GM23338 (cell line): Measurements from ENCODE around the gene KRTAP10-9. TPM values are rescaled to one million over a fixed set of nuclear protein-coding genes. Genes with fewer than 3 reads are reported as not detected.
"Not testable (repeated sequence)": the region's sequence is repeated elsewhere in the genome, so short reads cannot be mapped to it uniquely, and the experiment has no call there.

Source experiments
- ATAC-seq: fragments of 200-7000 bp; cut with Tn5 transposase; 3 replicates; pipeline ENCODE4 v1.9.1; 2020
- DNase-seq: peaks from one replicate; pipeline ENCODE4 v3.0.0-alpha.2; 2015; ENCODE audit warnings: low spot score
- H2AFZ ChIP-seq: fragments of 200-600 bp; sonication (generic); 2 replicates; pipeline ENCODE4 v1.8.0; 2016; ENCODE audit warnings: antibody characterized with exemption, mild to moderate bottlenecking, moderate library complexity
- H3F3A ChIP-seq: fragments of 200-600 bp; sonication (generic); replicated peaks from 2 replicates; pipeline ENCODE4 v1.8.0; 2017; ENCODE audit warnings: antibody characterized with exemption, mixed run types, low read depth
- H3K27ac ChIP-seq: fragments of 200-600 bp; sonication (generic); 2 replicates; pipeline ENCODE4 v1.6.1; 2016; ENCODE audit warnings: low read depth
- H3K27me3 ChIP-seq: fragments of 200-600 bp; sonication (generic); 2 replicates; pipeline ENCODE4 v1.8.0; 2016; ENCODE audit warnings: mild to moderate bottlenecking, mixed run types, moderate library complexity; ENCODE audit not compliant: insufficient read depth
- H3K36me3 ChIP-seq: fragments of 200-600 bp; sonication (generic); 2 replicates; pipeline ENCODE4 v1.8.0; 2016; ENCODE audit warnings: mild to moderate bottlenecking; ENCODE audit not compliant: insufficient read depth
- H3K4me1 ChIP-seq: fragments of 200-600 bp; sonication (generic); 2 replicates; pipeline ENCODE4 v1.8.0; 2016; ENCODE audit warnings: mild to moderate bottlenecking, moderate library complexity; ENCODE audit not compliant: insufficient read depth
- H3K4me2 ChIP-seq: fragments of 200-600 bp; sonication (generic); 2 replicates; pipeline ENCODE4 v1.7.1; 2017; ENCODE audit warnings: mixed run types
- H3K4me3 ChIP-seq: fragments of 200-600 bp; sonication (generic); 2 replicates; pipeline ENCODE4 v1.6.1; 2016; ENCODE audit warnings: mixed run types
- H3K79me2 ChIP-seq: fragments of 200-600 bp; sonication (generic); replicated peaks from 2 replicates; pipeline ENCODE4 v1.8.0; 2017; ENCODE audit warnings: mild to moderate bottlenecking; ENCODE audit not compliant: insufficient read depth
- H3K9me2 ChIP-seq: fragments of 200-600 bp; sonication (generic); 2 replicates; pipeline ENCODE4 v1.8.0; 2017; ENCODE audit not compliant: insufficient read depth
- H4K20me1 ChIP-seq: fragments of 200-600 bp; sonication (generic); replicated peaks from 2 replicates; pipeline ENCODE4 v1.8.0; 2017; ENCODE audit warnings: mild to moderate bottlenecking; ENCODE audit not compliant: insufficient read depth
- H3K27ac Mint-ChIP-seq: 2 replicates; pipeline ENCODE4 v1.8.0; 2020; ENCODE audit warnings: inconsistent platforms, mild to moderate bottlenecking, moderate library complexity, mixed read lengths
- H3K27me3 Mint-ChIP-seq: 3 replicates; pipeline ENCODE4 v1.8.0; 2022; ENCODE audit warnings: low read depth, mild to moderate bottlenecking, moderate library complexity, mixed read lengths, inconsistent platforms; ENCODE audit not compliant: insufficient read depth, poor library complexity
- H3K36me3 Mint-ChIP-seq: 3 replicates; pipeline ENCODE4 v1.8.0; 2021; ENCODE audit warnings: low read depth, mild to moderate bottlenecking, inconsistent platforms, moderate library complexity, mixed read lengths
- H3K4me1 Mint-ChIP-seq: 3 replicates; pipeline ENCODE4 v1.8.0; 2020; ENCODE audit warnings: mild to moderate bottlenecking, inconsistent platforms, mixed read lengths
- H3K4me3 Mint-ChIP-seq: 3 replicates; pipeline ENCODE4 v1.8.0; 2021; ENCODE audit warnings: moderate library complexity, mild to moderate bottlenecking, inconsistent platforms, mixed read lengths
- H3K9me3 Mint-ChIP-seq: 3 replicates; pipeline ENCODE4 v1.8.0; 2020; ENCODE audit warnings: moderate library complexity, mild to moderate bottlenecking, inconsistent platforms, mixed read lengths
- CTCF ChIP-seq, 2 experiments: fragments of 200-600 bp in 1 of 2; sonication (generic) in 1 of 2; conservative IDR thresholded peaks; 2 replicates each; pipeline versions ENCODE4 v1.5.1 to v1.6.1; 2016 to 2017; ENCODE audit warnings: antibody characterized with exemption in 2 of 2, low read depth in 2 of 2, mild to moderate bottlenecking in 2 of 2, moderate library complexity in 1 of 2
- EZH2 ChIP-seq: fragments of 200-600 bp; sonication (generic); IDR thresholded peaks from one replicate; pipeline ENCODE4 v1.8.0; 2017; ENCODE audit warnings: antibody characterized with exemption, mild to moderate bottlenecking, low read depth; ENCODE audit not compliant: unreplicated experiment
- EZH2phosphoT487 ChIP-seq: fragments of 200-600 bp; sonication (generic); IDR thresholded peaks from one replicate; pipeline ENCODE4 v1.8.1; 2018; ENCODE audit warnings: antibody characterized with exemption; ENCODE audit not compliant: unreplicated experiment
- JUNB ChIP-seq: IDR thresholded peaks from one replicate; pipeline ENCODE4 v1.6.1; 2016; ENCODE audit warnings: antibody characterized with exemption; ENCODE audit not compliant: unreplicated experiment
- NANOG ChIP-seq: IDR thresholded peaks from 2 replicates; pipeline ENCODE4 v1.6.1; 2016; ENCODE audit warnings: antibody characterized with exemption, borderline replicate concordance
- REST ChIP-seq: IDR thresholded peaks from one replicate; pipeline ENCODE4 v1.6.1; 2018; ENCODE audit warnings: antibody characterized with exemption; ENCODE audit not compliant: unreplicated experiment
- ZNF331 ChIP-seq: fragments of 250-450 bp; sonication (Bioruptor Pico); IDR thresholded peaks from 2 replicates; pipeline ENCODE4 v1.5.0; 2020; ENCODE audit warnings: low read depth, mild to moderate bottlenecking, moderate library complexity
- ZNF462 ChIP-seq: fragments of 250-450 bp; sonication (Bioruptor Pico); IDR thresholded peaks from 2 replicates; pipeline ENCODE4 v1.5.0; 2020; ENCODE audit warnings: mild to moderate bottlenecking, moderate library complexity
- polyA plus RNA-seq: library from polyadenylated mRNA; unstranded; fragments of >200 nt; fragmentation: Nextera tagmentation; extraction: Ambion mirVana; gene quantifications from 2 replicates; pipeline ENCODE4 v1.2.1, GENCODE V29; 2016
- total RNA-seq: library from RNA; depleted of rRNA; stranded (reverse); fragments of >200 nt; shearing (Covaris generic); gene quantifications from 2 replicates; pipeline ENCODE4 v1.2.3, GENCODE V29; 2014

The KRTAP10-9 gene
- total and polyA plus RNA-seq, 2 experiments from 2014 or later, result not detected

GRCh38 chr21:44590311-44590721, 36.6 kb upstream of the KRTAP10-9 start:
- H3K36me3 ChIP-seq, result no peaks in the 10 kb centered on the region
- H4K20me1 ChIP-seq, result no peaks in the 10 kb centered on the region
- H3K27ac ChIP-seq, result no peak overlapping the region
- H3K27me3 Mint-ChIP-seq, result peaks cover 7% of the 10 kb centered on the region
- H3K79me2 ChIP-seq, result no peaks in the 10 kb centered on the region
- ATAC-seq (no peak), DNase-seq (no peak)
- H3K9me2 ChIP-seq, result no peaks in the 10 kb centered on the region
- H3K36me3 Mint-ChIP-seq, result no peaks in the 10 kb centered on the region; the same call in 2 of the 3 replicates
- peaks cover 14% of the 10 kb centered on the region for H3K4me1 Mint-ChIP-seq
- 0 out of 2 replicates have a peak, but pooled peaks cover 4% of the 10 kb centered on the region for H3F3A ChIP-seq
- H2AFZ ChIP-seq, result no peak overlapping the region
- no peaks in the 10 kb centered on the region; the same call in 2 of the 3 replicates for H3K9me3 Mint-ChIP-seq
- no peaks in the 10 kb centered on the region for H3K27me3 ChIP-seq
- no peak overlapping the region for H3K27ac Mint-ChIP-seq
- no peak overlapping the region for H3K4me3 ChIP-seq
- H3K4me1 ChIP-seq, result peaks cover 13% of the 10 kb centered on the region
- no peak for TF ChIP-seq ZNF331 (CRISPR knock-in tag)
- TF ChIP-seq ZNF462, result no peak
- TF ChIP-seq CTCF (conservative IDR thresholded peaks at IDR 0.05; ENCODE audit: low read depth in 2 of 2), result no peak
- TF ChIP-seq JUNB, result no peak
- no peak for TF ChIP-seq EZH2phosphoT487
- no peak for TF ChIP-seq REST
- TF ChIP-seq NANOG, result no peak
- no peak for TF ChIP-seq EZH2
- H3K4me3 Mint-ChIP-seq, result no peak overlapping the region
- no peak overlapping the region for H3K4me2 ChIP-seq

- not testable (repeated sequence) for H3K27ac ChIP-seq, H3K27me3 ChIP-seq, H3K36me3 Mint-ChIP-seq, H3K4me3 ChIP-seq, H3K9me3 Mint-ChIP-seq, H3K27me3 Mint-ChIP-seq, H3K79me2 ChIP-seq, H3K9me2 ChIP-seq, DNase-seq, H3K27ac Mint-ChIP-seq, H3K4me2 ChIP-seq, H4K20me1 ChIP-seq, H3K36me3 ChIP-seq, H3F3A ChIP-seq, ATAC-seq, H3K4me3 Mint-ChIP-seq, H2AFZ ChIP-seq
- H3K4me1 Mint-ChIP-seq, result peaks cover 14% of the 10 kb centered on the region
- H3K4me1 ChIP-seq, result peaks cover 13% of the 10 kb centered on the region
Observed at GRCh38 chr21:44590897-44591800, 35.7 kb upstream of the KRTAP10-9 start.
